Activated CD4-positive, alpha-beta T cell treated with anti-CD3 and anti-CD28 coated beads, Interleukin-2, Interleukin-6, amounts not matched to agents 100 ng/mL and 50 ng/mL, durations not matched to agents 16 hours and 8 hours (primary cell): ENCODE data around the gene C19orf85.
"Not testable (repeated sequence)": the region's sequence is repeated elsewhere in the genome, so short reads cannot be mapped to it uniquely, and the experiment has no call there.

Experiments
- DNase-seq: peaks from one replicate; pipeline ENCODE4 v3.0.0-alpha.2; 2020

The C19orf85 gene

DNA sequence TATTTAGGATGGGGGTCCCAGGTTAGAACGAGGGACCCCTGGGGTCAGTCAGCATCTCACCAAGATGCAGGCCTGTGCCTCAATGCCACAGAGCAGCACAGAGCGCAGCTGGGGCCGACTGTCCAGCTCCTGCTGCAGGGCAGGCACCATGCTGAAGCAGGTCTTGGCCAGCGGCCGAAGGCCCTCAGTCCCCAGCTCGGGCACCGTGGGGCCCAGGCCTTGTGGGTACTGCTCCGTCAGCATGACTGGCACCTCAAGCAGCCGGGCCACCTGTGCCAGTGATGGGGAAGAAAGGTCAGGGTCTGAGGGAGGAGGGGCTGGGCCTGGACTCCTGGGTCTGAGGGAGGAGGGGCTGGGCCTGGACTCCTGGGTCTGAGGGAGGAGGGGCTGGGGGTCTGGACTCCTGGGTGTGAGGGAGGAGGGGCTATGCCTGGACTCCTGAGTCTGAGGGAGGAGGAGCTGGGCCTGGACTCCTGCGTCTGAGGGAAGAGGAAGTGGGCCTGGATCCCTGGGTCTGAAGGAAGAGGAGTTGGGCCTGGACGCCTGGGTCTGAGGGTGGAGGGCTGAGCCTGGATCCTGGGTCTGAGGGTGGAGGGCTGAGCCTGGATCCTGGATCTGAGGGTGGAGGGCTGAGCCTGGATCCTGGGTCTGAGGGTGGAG is 8.8 kb downstream of the C19orf85 start:
- DNase-seq = no peak

DNA sequence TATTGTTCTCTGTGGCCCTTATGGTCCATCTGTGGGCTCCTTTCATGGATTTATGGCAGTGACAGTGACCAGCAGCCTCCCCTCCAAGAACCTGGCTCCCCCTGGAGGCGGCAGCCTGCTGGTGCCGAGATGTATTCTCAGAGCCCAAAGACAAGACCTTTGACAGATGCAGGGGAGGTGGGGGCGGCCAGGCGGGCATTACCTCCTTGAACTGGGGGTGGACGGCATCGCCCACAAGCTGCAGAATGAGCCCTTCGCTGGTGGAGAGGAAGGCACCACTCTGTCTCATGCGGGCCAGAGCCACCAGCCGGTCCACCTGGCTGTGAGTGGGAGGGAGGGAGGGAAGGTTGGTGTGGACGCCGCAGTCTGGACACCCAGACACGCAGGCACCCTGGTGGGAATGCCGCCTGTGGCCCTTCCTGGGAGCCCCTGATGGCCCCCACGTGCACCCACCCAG is 9.7 kb downstream of the C19orf85 start:
- peak; percentile 61 for DNase-seq

DNA sequence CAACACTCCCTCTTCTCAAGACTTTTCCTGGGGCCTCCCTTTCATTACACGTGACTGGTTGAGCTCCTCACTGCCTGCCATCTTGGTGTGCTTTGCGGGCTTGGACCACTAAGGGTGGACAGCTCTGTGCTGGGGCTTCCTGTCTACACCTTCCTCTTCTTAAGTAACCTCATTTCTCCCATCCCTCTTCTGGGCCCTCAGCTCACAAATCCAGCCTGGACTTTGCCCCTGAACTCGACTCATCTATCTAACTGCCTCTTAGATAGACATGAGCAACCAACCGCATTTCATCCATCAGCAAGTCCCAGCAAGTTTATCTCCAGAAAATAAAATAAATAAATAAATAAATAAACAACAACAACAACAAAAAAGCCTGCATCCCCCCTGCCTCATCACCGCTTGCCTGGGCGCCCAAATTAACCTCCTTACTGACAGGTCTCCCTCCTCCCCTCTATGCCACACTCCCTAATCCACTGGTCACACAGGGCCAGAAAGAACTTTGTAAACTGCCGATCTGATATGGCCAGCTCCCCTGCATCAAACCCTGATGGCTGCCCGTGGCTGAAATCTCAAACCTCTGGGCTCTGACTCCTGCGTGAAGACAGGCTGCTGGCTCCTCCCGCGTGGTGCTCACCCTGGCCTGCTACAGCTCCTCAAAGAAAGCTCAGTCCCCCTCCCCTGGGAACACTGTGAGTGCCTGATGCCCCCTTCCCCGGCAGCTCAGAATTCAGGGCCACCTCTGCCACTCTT is 10.9 kb downstream of the C19orf85 start:
- no peak for DNase-seq

DNA sequence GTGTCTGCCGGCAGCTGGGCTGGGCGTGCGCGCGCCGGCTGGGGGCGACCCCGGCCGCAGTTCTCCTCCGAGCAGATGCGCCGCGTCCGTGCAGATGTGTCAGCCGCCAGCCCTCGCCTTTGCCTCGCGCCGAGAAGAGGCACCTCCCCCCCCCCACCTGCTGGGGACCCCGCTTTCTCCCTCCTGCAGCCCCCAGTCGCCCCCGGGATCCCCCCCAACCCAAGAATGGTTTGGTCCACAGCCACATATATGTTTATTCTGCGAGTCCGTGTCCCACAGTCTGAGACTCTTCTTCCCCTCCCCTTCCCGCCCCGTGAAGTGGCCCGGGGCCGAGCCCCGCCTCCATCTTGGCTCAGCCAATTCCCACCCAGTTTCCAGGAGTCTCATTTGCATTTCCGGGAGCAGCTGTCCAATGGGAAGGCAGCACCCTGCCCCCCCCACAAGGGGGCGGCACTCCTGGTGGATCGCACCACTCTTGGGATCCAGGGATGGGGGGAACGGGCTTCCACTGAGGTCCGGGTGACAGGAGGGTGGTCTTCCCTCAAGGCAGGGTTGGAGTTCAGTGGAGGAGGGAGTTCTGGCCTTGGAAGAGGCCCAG is 11.7 kb downstream of the C19orf85 start:
- DNase-seq = peak; percentile 59

DNA sequence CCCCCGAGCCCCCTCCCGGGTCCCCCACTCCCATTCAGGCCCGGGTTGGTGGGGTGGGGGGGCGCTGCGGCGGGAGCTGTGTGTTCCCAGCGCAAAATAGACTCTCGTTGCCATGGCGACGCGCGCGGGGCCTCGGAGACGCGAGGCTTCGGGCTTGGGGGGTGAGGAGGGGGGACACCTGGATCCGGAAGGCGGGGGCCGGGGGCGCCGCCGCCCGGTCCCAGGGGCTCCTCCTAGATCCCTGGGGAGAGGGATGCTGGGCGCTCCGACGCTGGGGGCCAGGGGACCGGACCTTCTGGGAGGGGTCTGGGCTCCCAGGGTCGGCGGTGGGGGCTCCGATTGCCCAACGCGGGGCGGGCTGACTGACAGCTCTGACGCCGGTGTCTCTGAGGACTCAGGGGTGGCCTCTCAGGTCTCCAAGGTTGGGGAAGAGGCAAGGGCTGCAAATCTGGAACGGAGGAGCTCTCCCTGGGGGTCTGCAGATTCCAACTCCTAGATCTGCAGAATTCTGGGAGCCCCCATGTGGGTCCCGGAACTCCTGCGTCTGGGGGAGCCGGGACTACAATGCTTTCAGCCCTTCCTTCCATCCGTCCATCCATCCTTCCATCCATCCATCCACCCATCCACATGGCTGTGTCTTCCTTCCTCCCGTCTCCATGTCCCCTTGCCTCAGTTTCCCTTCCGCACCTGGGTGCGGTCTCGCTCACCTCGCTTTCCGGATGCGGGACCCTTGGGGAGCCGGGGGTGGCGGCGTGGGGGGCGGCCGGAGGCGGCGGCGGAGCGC is 12.4 kb downstream of the C19orf85 start:
- no peak for DNase-seq

DNA sequence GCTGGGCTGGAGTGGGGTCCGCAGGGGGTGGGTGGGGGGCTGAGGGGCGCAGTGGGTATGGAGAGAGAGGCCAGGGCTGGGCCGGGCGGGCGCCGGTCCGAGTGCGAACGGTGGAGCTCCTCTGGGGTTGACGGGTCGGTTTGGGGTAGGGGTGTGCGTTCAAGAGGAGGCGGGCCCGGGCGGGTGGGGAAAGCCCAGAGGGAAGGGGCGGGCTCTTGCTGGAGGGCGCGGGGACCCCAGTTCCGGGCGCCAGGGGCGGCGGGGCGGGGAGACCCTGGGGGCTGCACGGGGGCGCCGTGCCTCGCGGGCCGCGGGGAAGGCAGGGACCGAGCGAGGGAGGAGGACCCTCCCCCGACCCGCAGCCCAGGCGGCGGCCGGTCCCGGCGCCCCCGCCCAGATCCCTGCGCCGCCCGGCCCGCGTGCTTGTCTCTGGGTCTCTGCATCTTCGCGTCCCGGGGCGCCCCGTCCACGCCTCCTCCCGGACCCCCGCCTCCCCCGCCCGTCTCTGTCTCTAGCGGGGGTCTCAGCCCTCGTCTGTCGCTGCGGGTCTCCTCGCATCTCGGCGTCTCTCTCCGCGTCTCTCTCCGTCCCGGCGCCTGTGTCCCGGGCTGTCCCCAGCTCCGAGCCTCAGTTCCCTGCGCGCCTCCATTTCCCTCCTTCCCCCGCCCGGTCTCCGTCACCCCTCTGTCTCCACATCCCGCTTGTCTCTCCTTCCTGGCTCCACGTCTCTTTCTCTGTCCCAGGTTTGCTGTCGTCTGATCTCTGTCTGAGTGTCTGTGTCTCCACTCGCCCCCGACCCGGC is 13.2 kb downstream of the C19orf85 start:
- no peak for DNase-seq

DNA sequence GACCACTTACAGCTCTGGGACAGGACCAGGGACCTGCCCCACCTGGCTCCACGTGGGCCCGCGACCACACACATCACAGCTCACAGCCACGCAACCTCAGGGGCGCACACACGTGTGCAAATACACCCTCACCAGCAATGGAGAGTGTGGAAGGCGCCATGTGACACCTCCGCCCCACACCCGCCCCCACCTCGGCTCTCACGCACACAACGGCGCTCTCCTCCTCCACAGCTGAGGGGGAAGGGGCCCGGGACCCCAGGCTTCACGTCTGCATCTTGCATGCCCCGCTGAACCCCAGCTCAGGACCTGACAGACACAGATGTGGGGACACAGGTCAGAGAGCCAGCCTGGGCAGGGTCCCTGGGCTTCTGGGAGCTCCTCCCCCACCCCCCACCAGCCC is 15.1 kb downstream of the C19orf85 start:
- no peak for DNase-seq

DNA sequence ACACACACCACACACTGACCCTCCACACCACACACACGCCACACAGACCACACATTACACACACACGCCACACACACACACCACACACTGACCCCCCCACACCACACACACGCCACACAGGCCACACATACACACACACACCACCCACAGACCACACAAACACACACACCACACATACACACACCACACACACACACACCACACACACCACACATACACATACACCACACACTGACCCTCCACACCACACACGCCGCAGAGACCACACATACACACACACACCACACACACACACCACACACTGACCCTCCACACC is 16.4 kb downstream of the C19orf85 start:
- not testable (repeated sequence) for DNase-seq

DNA sequence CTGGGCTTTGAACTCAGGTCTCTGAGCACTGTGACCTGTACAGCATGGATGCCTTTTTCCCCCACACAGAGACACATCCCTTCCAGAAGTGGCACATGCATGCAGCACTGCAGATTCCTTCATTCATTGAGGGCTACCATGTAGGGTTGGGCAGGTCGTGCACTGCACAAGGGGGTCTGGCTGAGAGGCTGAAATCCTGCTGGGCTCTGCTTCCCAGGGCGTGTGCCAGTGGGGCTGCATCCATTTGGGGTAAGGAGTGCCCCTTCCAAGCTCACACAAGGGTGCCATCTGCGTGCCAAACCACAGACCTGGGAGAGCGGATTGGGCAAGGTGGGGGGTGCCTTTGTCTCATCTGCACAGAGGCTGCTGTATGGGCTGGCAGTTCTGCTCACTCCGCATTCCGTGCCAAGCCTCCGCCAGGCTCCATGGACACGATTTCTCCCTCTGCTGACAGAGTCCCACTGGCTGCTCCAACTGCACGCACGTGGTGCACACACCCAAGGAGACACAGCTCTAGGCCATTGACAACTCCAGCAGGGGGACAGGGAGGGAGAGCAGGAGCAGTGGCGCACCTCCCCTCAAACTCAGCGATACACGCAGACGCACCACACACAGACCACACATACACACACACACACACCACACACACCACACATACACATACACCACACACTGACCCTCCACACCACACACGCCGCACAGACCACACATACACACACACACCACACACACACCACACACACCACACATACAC is 17.0 kb downstream of the C19orf85 start:
- DNase-seq = no peak

DNA sequence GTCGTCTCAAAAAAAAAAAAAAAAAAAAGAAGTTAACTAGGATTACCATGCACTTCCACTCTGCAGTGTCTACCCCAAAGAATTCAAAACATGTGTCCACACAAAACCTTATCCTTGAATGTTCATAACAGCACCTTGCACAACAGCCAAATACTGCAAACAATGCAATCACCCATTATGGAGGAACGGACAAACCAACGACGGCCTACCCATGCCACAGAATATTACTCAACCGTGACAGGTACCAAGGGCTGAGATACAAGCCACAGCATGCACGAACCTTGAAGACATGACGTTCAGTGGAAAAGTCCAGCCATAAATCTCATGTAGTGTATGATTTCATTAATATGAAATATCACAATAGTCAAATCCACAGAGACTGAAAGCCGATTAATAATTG is 18.5 kb downstream of the C19orf85 start:
- no peak for DNase-seq

DNA sequence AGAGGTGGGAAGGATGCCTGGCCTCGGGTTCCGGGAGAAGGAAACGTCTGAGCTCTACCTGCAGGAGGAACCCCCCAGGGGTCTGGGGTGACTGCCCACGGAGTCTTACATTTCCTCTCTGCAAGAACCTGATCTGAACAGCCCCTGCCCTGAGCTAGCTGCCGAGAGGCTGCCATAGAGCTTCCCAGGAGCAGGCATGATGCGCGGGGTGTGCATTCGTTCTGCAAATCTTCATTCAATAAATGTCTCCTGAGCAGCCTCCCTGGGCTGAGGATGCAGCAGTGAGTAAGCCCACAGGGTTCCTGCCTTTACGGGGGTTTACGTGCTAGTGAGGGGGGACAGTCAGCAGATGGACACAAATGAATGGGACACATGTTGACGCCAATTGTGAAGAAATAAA is 19.9 kb downstream of the C19orf85 start:
- DNase-seq = no peak

DNA sequence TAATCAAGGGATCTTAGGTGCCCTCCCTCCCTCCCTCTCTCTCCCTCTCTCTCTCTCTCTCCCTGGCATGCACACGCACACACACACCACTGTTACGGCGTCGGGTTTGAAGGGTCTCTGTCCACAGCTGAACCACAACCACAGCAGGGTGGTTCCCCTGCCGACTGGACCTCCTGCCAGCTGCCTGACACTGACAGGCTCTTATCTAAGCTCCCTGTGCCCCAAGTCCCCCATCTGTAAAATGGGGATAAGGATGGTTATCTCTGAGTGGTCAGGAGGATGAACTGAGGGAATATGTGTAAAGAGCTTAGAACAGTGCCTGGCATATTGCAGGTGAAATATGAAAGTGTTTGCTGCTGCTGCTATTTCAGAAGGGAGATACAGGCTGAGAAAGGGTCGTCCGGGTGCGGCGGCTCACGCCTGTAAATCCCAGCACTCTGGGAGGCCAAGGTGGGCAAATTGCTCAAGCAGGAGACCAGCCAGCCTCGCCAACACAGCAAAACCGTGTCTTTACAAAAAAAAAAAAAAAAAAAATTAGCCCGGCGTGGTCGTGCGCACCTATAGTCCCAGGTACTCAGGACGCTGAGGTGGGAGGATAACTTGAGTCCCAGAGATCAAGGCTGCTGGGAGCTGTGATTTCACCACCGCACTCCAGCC is 20.6 kb downstream of the C19orf85 start:
- DNase-seq = no peak

DNA sequence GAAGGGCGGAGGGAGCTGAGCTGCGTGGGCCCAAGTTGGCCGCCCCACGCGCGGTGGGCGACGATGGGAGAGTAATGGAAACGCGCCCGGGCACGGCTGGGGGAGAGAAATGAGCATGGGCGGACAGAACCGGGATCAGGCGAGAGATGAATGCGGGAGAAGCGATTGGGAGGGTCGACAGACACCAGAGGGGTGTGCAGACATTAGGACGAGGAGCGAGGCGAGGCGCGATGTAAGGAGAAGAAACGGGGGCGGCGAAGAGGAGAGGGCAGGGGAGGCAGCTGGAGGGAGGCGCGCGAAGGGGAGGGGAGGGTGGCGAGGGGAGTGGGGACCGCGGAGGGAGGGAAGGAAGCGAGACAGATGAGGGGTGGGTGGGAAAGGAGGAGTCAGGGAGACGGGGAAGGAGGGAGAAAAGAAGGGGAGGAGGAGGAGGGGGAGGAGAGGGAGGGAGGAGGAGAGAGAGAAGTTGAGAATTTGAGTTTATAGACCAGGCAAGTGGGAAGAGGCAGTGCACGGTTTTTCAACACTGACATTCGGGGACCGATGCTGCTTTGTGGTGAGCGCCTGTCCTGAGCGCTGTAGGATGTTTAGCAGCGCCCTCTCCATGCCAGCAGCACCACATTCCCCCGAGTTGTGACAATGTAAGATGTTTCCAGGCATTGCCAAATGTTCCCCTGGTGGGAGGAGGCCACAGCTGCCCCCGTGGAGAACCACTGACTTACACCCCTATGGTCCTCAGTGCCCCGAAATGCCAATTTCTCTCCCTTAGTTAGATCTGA is 21.3 kb downstream of the C19orf85 start, which contains the start of gene SHISA7:
Gene SHISA7 (minus strand): TSS at position 256 of the 779 bp plus-strand sequence. CDS start 437 bp downstream, outside the sequence.
- no peak for DNase-seq

DNA sequence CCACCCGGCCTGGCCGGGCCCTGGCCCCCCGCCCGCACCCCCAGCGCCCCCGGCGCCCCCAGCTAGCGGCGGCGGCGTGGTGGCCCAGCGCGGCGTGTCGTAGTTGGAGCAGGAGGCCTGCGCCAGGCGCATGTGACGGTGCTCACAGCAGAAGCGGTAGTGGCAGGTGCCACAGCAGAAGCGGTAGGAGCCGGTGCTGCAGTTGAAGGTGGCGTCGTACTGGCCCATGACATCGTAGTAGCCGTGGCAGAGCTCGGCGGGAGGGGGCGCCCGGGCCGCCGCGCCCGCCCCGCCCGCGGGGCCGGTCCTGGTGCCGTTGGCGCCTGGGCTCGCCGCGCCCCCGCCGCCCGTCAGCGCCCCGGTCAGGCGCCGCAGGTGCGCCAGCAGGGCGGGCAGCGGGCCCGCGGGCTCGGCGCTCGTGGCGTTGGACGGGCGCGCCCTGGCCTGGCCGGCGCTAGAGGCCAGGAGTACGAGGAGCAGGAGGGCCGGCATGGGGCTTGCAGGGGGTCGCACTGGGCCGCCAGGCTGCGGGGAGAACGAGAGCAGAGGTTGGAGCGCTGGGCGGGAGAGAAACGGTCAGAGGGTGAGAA is 22.1 kb downstream of the C19orf85 start:
- DNase-seq = no peak

DNA sequence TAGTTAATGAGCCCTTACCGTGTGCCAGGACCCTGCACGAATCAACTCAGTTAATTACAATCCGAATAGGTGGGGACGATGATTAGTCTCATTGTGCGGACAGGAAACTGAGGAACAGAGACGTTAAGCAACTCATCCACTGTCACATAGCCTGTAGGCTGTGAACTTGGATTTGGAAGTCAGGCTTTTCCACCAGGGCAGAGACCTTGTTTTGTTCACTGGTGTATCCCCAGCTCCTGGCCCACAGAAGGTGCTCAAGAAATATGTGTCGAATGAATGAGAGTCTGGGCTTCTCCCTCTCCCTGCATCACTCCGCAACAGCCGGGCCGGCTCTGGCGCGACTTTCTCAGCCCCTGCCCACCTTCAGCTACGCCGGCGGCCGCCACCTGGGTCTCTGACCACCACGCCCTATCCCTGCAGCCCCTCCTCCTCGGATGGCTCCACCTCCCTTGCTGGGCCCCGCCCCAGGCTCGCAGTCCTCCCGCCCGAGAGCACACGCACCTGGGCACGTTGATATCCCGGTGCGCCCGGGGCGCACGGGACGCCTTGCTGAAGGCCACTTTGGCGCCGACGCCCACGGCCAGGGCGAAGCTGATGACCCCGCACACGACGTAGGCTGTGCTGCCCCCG is 22.7 kb downstream of the C19orf85 start:
- DNase-seq = no peak

DNA sequence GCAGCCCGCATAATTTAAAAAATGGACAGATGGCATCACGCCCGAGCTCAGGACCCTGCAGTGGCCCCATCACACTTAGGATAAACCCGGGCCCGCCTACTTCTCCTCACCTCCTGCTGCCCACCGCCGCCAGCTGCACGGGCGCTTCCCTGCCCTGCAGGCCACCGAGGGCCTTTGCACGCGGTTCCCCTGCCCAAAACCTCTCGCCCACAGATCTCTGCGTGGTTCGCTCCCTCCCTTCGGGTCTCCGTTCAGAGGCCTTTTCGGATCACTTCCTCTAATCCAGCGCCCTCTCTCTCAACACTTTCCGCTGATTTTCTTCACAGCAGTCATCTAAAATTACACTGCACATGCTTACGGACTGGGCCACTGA is 23.2 kb downstream of the C19orf85 start:
- no peak for DNase-seq

DNA sequence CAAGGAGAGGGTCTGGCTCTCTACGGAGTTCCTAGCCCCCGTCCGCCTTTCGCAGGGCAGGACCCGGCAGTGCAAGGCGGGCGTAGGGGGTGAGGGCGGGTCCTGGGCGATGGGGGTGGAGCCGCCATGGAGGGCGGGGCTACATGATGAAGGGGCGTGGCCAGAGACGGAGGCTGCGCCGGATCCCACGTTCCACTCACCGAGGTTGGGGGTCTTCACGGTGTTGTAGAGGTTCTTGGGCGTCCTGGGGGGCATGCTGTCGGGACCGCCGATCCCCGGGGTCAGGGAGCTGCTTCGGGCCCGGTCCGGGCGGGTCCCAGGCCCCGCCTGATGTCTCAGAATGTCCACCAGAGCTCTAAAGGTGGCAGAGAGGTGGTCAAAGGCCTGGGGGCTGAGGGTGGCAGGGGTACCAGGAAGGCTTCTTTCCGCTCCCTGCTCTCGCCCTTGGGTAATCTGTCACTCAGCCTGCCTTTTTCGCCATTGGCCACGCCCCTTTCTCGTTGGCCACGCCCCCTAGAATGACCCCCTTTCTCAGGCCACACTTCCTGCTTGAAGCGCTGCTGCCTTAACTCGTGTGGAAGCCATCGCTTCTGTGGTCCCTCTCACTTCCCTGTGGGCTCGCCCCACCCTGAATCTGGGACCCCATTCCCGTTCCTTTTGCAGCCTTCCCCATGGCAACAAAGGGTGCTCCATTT is 24.0 kb downstream of the C19orf85 start:
- no peak for DNase-seq

DNA sequence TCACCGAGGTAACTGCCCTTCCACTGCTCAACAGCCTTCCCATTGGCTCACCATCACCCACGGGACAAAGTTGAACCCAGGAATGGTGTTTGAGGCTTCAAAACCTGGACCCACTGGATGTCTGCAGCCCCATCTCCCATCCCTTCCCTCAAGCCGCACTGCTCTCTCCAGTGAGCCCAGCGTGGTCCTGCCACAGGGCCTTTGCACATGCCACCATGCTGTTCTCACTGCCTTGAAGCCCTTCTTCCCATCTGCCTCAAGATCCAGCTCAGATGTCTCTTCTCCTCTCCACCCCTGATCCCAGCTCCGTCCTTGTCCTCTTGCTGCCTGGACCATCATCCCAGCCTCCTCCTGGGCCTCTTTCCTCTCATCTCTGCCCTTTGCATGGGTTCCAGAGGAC is 25.5 kb downstream of the C19orf85 start:
- no peak for DNase-seq

DNA sequence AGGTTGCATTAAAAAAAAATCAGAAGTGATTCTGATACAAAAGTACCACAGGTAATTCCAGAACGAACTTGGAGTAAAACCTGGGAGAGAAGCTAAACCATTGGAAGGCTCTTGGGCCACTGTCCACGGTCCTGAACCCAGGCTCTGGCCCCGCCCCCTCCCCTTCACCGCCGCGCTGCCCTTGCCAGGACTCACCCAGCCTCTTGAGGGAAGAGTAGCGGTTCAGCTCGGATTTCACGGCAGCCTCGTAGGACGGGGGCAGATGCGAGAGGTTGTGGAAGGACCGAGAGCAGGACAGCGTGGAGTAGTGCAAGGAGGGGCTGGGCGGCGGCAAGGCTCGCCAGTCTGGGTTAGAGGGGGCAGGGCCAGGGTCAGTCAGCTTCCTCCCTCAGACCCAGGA is 27.1 kb downstream of the C19orf85 start:
- no peak for DNase-seq
